ENCODE data around the gene VWA8.

VWA8 gene

DNA sequence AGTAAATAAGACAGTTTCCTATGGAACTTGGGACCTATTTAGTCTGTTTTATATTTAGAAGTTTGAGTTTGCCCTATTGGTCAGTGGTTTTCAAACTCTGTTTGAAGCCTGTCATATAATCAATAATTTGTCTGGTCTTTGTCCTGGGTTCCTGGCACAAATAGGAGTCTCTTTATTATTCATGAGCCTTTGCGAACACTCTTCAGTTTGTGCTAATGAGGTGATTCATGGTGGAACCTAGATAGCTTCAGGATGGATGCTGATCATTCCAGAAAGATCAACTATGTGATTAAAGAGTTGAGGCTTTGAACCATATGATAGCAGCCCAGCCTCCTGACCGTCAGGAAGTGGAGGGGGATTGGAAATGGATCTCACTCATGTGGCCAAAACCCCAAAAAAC lies 10.0 kb upstream of the VWA8 start:
- DNase-seq (ENCODE audit: low read depth in 2 of 2), result no peak
- no peak overlapping the region for H3K4me3 ChIP-seq (replicated peaks in 1 of 2; ENCODE audit: low read depth in 2 of 2, low read length in 2 of 2)
- TF ChIP-seq, protein P1, sequence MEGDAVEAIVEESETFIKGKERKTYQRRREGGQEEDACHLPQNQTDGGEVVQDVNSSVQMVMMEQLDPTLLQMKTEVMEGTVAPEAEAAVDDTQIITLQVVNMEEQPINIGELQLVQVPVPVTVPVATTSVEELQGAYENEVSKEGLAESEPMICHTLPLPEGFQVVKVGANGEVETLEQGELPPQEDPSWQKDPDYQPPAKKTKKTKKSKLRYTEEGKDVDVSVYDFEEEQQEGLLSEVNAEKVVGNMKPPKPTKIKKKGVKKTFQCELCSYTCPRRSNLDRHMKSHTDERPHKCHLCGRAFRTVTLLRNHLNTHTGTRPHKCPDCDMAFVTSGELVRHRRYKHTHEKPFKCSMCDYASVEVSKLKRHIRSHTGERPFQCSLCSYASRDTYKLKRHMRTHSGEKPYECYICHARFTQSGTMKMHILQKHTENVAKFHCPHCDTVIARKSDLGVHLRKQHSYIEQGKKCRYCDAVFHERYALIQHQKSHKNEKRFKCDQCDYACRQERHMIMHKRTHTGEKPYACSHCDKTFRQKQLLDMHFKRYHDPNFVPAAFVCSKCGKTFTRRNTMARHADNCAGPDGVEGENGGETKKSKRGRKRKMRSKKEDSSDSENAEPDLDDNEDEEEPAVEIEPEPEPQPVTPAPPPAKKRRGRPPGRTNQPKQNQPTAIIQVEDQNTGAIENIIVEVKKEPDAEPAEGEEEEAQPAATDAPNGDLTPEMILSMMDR (IDR thresholded peaks at IDR 0.05; ENCODE audit: low read depth, low read length), result no peak

DNA sequence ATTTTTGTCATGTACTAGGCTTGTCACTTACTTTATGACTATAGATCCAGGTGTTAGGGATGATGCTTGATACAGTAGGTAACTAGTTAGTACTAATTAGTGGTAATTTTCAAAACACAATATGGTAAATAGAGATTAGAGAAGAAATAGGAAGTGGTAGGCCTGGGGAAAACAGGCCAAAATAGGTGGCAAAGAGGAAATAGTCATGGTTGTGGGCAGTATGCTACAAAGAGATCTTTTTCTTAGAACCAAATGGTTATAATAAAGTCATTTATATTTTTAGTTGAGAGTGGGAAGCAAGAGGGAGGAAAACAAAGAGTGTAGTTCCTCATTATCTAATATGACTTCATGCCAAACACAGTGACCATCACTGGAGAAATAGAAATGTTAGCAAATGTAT lies 9.1 kb upstream of the VWA8 start:
- no peak for DNase-seq (ENCODE audit: low read depth in 2 of 2)
- H3K4me3 ChIP-seq (replicated peaks in 1 of 2; ENCODE audit: low read depth in 2 of 2, low read length in 2 of 2), result no peak overlapping the region
- TF ChIP-seq, protein P1 (IDR thresholded peaks at IDR 0.05; ENCODE audit: low read depth, low read length), result no peak

DNA sequence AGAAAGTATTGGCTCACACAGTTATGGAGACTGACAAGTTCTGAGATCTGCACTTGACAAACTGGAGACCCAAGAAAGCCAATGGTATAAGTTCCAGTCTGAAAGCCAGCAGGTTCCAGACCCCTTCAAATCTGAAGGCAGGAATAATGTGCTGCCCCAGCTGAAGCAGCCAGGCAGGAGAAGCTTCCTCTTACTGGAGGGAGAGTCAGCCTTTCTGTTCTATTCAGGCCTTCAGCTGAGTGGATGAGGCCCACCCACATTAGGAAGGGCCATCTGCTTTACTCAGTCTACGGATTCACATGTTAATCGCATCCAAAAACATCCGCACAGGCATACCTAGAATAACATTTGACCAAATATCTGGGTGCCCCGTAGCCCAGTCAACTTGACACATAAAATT lies 8.2 kb upstream of the VWA8 start:
- TF ChIP-seq, protein P1 (IDR thresholded peaks at IDR 0.05; ENCODE audit: low read depth, low read length), result no peak
- no peak for DNase-seq (ENCODE audit: low read depth in 2 of 2)
- no peak overlapping the region for H3K4me3 ChIP-seq (replicated peaks in 1 of 2; ENCODE audit: low read depth in 2 of 2, low read length in 2 of 2)

DNA sequence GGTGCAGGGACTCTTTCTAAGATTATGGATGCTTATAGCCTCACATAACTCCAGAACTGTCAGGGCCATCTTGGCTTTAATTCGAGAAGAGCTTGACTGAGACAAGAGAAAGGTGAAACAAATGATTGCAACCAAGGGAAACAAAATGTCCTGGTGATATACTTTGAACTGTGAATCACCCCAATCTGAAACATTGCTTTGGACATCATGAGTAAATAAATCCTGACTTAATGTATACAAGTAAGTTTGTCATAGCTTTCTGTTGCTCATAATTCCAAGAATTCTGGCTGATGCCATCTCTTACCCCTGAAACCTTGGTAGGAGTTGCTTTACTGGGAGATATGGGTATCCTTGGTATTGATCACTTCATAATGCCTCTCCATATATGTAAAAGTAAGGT lies 5.8 kb upstream of the VWA8 start:
- H3K4me3 ChIP-seq (replicated peaks in 1 of 2; ENCODE audit: low read depth in 2 of 2, low read length in 2 of 2), result no peak overlapping the region
- TF ChIP-seq, protein P1 (IDR thresholded peaks at IDR 0.05; ENCODE audit: low read depth, low read length), result no peak
- no peak for DNase-seq (ENCODE audit: low read depth in 2 of 2)

DNA sequence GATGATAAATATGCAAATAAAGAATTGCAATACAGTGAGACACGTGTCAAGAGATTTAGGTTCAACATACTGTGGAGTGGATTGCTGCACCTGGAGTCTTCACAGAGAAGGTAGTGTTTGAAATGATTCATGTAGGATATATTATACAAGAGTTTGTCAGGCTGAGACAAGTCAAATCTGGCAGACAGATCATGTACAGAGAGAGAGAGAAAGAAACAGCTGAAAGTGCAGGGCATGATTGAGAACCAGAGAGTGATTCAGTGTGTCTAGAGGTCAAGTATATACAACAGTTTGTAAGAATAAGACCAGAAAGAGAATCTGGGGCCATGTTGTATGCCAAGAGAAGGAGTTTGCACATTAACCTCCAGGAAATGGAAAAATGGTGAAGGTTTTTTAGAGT lies 2.1 kb upstream of the VWA8 start:
- TF ChIP-seq, protein P1 (IDR thresholded peaks at IDR 0.05; ENCODE audit: low read depth, low read length), result no peak
- DNase-seq (ENCODE audit: low read depth in 2 of 2), result no peak
- H3K4me3 ChIP-seq (replicated peaks in 1 of 2; ENCODE audit: low read depth in 2 of 2, low read length in 2 of 2), result no peak overlapping the region

DNA sequence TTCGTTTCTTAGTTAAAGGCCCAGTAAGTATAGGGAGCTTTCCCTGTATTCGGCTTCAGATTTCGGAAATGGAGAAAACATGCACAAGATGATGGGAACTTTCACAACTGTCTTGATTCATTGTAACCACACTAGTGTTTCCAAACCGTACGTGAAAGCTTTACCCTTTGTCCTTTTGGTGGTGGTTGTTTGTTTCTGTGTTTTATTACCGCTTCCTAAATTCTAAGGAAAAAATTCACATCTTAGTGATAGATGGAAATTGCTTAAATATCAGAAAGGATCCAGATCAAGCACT lies 504 bp upstream of the VWA8 start:
- TF ChIP-seq, protein P1 (IDR thresholded peaks at IDR 0.05; ENCODE audit: low read depth, low read length), result no peak
- DNase-seq (ENCODE audit: low read depth in 2 of 2), result no peak
- peak overlapping the region; percentile 71 to 75 for H3K4me3 ChIP-seq (replicated peaks in 1 of 2; ENCODE audit: low read depth in 2 of 2, low read length in 2 of 2)

DNA sequence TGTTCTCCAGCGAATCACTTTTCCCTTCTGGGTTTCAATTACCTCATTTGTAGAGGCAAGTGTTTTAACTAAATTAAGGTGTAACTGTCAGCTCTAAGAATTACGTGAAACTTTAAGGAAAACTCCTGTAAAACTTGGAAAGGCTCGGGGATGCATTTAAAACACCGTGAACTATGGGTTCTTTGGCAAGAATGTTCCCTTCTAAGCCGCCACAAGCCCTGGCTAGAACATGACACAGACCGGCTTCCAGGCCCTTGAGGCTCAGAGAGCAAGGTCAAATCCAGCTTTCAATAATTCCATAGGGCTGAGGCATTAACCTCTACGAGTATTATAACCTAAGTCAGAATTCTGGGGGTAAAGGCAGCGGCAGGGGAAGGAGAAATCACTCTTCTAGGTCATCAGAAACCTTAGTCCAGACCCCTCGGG lies 685 bp downstream of the VWA8 start:
- peak; percentile 34 to 50 for DNase-seq (ENCODE audit: low read depth in 2 of 2)
- peak overlapping the region; percentile 71 to 75 for H3K4me3 ChIP-seq (replicated peaks in 1 of 2; ENCODE audit: low read depth in 2 of 2, low read length in 2 of 2)
- TF ChIP-seq, protein P1 (IDR thresholded peaks at IDR 0.05; ENCODE audit: low read depth, low read length), result no peak
